IPS-18a (cell line): ENCODE results near the gene WNT9A.
A peak's percentile ranks its signal among the peaks of the same experiment; 100 is the strongest.
"Not testable (repeated sequence)": the region's sequence is repeated elsewhere in the genome, so short reads cannot be mapped to it uniquely, and the experiment has no call there.

ENCODE experiments used
- H3K27ac ChIP-seq: one replicate; pipeline ENCODE4 v1.5.1; 2013; ENCODE audit warnings: low read length
- H3K27me3 ChIP-seq: one replicate; pipeline ENCODE4 v1.6.1; 2013; ENCODE audit warnings: mild to moderate bottlenecking, low read length; ENCODE audit not compliant: control insufficient read depth, insufficient read depth
- H3K36me3 ChIP-seq: one replicate; pipeline ENCODE4 v1.6.1; 2013; ENCODE audit warnings: low read depth, low read length; ENCODE audit not compliant: control insufficient read depth
- H3K4me1 ChIP-seq: one replicate; pipeline ENCODE4 v1.6.1; 2013; ENCODE audit warnings: low read depth, low read length; ENCODE audit not compliant: control insufficient read depth
- H3K4me3 ChIP-seq: one replicate; pipeline ENCODE4 v1.5.1; 2013; ENCODE audit warnings: low read length
- H3K9ac ChIP-seq: one replicate; pipeline ENCODE4 v1.6.1; 2013; ENCODE audit warnings: mild to moderate bottlenecking, low read length, moderate library complexity
- H3K9me3 ChIP-seq: one replicate; pipeline ENCODE4 v1.6.1; 2013; ENCODE audit warnings: low read depth, low read length; ENCODE audit not compliant: control insufficient read depth

The WNT9A gene

DNA sequence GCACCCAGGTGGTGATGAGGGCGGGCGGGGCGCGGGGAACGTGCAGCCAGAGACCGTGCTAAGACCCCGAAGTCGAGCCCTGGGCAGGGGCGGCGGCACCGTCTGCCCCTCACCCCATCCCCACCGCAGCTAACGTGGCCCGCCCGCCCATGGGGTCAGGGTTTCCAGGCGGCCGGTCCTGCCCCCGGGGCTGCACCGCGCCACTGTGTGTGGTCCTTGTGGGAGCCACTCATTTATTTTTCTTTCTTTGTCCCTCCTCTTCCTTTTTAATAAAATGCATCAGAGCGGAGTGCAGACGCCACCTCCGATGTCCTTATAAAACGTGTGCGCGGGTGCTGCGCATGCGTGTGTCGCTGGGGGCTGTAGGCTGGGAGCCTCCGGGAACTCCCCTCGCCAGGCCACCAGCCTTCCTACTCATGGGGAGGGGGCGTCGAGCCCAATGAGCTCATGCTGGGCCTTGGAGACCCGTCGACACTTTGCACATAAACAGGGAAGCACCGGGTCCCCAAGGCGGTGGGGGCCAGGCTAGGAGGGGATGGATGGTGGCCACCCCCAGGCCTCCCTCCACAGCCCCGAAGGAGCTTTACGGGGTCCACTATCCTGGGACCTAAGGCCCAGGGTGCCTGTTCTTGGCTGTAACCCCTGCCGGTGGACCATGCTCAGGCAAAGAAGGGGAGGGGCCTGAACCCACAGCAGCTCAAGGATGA is 59.9 kb downstream of the WNT9A start:
- Histone ChIP-seq H3K36me3 (no peaks in the 10 kb centered on the region), H3K9me3 (no peaks in the 10 kb centered on the region), H3K27ac (no peak overlapping the region), H3K4me3 (peak overlapping the region; percentile 53), H3K4me1 (no peaks in the 10 kb centered on the region), H3K9ac (peak overlapping the region; percentile 28), H3K27me3 (no peaks in the 10 kb centered on the region)

DNA sequence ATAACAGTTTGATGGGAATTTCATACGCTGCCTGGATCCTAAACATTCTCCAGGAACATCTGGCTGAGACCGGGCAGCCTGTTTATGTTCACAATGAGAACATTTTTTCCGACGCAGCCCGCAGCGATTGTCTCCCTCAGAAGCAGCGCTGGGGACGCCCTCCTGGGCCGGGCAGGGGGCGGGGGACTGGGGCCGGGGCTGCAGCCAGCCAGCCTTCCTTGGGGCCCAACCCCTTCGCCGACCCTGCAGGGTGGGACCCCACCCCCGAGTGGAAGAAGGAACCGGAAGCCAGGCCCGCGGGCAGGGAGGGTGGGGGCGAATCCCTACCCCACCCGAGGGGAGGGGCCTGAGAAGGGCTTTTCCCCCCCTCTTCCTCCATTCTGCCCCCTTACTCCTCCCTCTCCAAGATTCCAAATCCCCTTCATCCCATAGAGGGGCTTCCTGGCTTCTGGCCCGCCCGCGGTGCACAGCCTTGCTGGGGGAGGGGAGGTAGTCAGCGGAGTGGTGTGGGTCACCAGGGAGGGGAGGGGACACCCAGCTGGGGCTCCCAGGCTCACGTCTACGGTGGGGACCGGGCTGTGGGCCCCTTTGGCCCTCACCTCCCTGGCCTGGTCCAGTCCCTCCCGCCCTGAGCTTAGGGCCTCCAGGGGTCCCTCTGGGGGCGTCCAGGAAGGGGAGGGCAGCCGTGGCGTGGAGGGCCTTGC is 60.6 kb downstream of the WNT9A start:
- no peaks in the 10 kb centered on the region for H3K36me3 ChIP-seq
- peak overlapping the region; percentile 28 for H3K9ac ChIP-seq
- H3K4me3 ChIP-seq, result peak overlapping the region; percentile 53
- H3K27me3 ChIP-seq, result no peaks in the 10 kb centered on the region
- H3K9me3 ChIP-seq, result no peaks in the 10 kb centered on the region
- H3K27ac ChIP-seq, result no peak overlapping the region
- H3K4me1 ChIP-seq, result no peaks in the 10 kb centered on the region

DNA sequence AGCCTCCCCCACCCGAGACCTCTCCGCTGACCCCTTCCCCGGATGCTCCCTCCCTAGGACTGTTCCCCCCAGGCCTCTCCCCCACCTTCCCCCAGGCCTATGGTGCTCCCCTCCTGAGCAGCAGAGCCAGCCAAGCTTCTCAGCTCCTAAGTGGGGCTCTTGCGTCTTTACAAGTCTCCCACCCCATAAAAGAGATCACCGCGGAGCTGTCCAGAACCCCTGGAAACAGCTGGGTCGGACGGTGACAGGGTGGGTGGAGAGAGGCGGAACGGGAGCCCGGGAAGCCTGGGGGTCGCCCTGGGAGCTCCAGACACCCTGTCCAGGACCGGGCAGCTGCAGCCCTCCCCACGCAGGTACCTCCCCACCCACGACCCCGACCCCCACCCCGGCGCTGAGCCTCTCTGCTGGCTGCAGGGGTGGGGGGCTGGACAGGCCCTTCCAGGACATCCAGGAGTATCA is 61.2 kb downstream of the WNT9A start:
- H3K9ac ChIP-seq, result no peak overlapping the region
- H3K36me3 ChIP-seq, result no peaks in the 10 kb centered on the region
- H3K4me3 ChIP-seq, result peak overlapping the region; percentile 53
- H3K9me3 ChIP-seq, result no peaks in the 10 kb centered on the region
- no peaks in the 10 kb centered on the region for H3K27me3 ChIP-seq
- H3K4me1 ChIP-seq, result no peaks in the 10 kb centered on the region
- H3K27ac ChIP-seq, result no peak overlapping the region

DNA sequence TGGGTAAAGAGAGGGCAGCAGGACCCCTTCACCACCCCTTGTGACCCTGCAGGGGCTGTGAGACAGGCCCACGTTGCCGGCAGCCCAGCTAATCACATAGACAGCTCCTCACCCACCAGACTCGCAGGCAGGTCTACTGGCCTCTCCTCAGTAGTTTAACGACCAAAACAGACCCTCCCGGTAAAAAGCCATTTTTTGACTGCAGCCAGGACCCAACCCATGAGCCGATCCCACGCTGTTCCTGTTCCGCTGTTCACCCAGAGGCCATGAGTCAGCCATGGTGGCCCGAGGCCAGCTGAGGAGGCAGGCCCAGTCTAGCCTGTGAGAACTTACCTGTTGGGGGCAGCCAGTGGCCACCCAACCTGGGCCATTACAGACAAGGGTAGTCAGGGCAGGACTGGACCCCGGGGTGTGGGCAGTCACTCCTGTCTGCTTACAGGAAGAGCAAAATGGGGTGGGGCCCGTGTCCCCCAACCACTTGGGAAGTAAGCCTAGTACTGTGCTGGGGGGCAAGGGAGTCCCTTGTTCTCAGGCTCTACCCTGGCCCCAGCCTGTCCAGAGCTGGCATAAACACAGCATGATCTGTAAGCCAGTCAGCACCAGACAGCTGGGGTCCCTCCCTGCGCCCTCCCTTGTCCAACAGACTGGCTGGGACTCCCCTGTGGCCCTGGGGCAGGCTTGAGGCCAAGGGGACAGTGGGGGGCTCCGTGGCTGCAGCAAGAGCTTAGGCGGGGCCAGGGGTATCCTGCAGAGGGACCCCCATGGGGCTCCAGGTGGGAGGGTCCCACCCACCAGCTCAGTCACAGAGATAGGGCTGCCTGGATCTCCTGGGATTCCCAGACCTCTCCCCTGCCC is 61.9 kb downstream of the WNT9A start:
- no peak overlapping the region for H3K4me3 ChIP-seq
- no peaks in the 10 kb centered on the region for H3K27me3 ChIP-seq
- no peaks in the 10 kb centered on the region for H3K36me3 ChIP-seq
- H3K9me3 ChIP-seq, result no peaks in the 10 kb centered on the region
- H3K9ac ChIP-seq, result no peak overlapping the region
- no peaks in the 10 kb centered on the region for H3K4me1 ChIP-seq
- H3K27ac ChIP-seq, result no peak overlapping the region

DNA sequence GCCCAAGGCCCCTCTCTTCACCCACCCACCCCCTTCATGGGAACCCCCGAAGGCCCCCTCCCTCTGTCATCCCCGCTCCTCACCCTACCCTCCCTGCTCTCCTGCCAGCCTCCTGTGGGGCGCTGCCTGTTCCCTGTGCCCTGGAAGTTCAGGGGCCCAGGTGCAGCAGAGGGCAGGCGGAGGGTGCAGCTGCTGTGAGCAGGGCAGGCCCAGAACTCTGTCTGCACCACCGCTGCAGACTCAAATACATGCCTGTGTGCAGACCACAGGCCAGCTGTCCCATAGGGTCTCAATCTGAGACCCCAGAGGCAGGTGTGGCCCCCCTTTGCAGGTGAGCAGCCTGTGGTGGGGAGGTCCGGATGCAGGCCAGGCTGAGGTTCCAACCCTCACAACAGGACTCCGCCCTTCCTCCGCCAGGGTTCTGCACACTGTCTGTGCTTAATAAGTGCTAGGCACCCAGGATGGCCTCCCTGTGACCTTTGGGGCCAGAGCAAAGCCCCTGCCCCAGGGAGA is 62.5 kb downstream of the WNT9A start:
- no peaks in the 10 kb centered on the region for H3K4me1 ChIP-seq
- no peaks in the 10 kb centered on the region for H3K27me3 ChIP-seq
- no peak overlapping the region for H3K27ac ChIP-seq
- H3K9ac ChIP-seq, result no peak overlapping the region
- H3K4me3 ChIP-seq, result no peak overlapping the region
- H3K36me3 ChIP-seq, result no peaks in the 10 kb centered on the region
- H3K9me3 ChIP-seq, result no peaks in the 10 kb centered on the region

DNA sequence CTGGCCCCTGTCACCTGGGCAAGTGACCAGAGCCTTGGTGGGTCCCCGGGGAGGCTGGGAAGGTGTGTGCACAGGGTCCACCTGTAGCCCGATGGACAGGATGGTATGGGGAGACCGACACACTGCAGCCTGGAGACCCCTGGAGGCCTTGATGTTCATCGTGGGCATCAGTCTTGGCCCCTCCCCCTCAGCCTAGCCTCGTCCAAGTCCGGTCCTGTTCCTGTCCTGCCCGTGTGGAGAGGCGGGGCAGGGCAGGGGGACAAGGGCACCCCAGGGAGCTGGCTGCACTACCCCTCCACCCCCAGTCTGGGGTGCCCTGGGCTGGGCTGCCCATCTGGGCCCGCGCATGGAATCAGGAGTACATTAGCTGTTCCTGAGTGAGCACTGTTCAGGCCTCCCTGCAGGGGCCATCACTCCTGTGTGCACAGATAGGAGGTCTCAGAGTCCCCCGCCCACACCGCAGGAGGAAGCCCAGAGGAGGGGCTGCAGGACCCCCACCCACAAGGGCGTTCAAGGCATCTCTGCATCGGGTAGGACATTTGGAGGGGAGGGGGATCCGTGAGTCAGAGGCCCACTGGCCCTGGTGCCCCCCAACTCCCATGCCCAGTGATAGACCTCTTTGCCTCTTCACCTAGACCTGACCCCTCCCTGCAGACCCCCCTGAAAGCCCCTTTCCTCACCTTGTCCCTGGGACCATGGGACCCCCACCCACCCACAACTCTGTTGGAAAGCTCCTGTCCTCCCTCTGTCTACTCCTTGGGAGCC is 63.2 kb downstream of the WNT9A start:
- Histone ChIP-seq H3K36me3 (no peaks in the 10 kb centered on the region), H3K9ac (no peak overlapping the region), H3K4me1 (no peaks in the 10 kb centered on the region), H3K27ac (no peak overlapping the region), H3K27me3 (no peaks in the 10 kb centered on the region), H3K9me3 (no peaks in the 10 kb centered on the region), H3K4me3 (no peak overlapping the region)

DNA sequence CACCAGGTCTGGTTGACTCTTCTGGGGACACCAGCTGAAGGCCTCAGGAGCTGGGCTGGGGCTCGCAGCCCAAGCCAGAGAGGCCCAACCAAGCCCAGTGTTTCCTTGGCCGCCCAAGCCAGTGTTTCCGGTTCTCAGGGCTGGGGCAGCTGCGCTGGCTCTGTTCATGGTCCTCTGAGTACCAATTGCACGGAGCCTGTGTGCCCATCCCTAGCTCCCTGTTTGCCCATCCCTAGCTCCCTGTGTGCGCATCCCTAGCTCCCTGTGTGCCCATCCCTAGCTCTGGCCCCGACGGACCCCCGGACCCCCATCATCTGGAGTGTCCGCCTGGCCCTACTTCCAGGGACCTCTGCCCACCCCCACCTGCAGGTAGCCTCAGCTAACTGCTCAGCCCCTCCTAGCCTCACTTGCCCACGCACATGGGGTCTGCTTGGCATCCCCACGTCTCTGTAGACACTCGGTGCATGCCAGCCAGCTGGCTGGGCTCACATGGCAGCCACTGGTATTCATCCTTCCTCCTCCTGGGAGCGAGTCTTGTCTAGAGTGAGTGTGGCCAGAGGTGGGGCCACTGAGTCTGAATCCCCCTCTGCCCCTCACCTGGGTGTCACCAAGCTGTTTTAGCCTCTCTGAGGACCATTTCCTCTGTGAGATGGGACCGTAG is 64.0 kb downstream of the WNT9A start:
- no peaks in the 10 kb centered on the region for H3K4me1 ChIP-seq
- H3K9ac ChIP-seq, result no peak overlapping the region
- no peaks in the 10 kb centered on the region for H3K27me3 ChIP-seq
- no peaks in the 10 kb centered on the region for H3K36me3 ChIP-seq
- H3K4me3 ChIP-seq, result no peak overlapping the region
- H3K27ac ChIP-seq, result no peak overlapping the region
- H3K9me3 ChIP-seq, result no peaks in the 10 kb centered on the region

DNA sequence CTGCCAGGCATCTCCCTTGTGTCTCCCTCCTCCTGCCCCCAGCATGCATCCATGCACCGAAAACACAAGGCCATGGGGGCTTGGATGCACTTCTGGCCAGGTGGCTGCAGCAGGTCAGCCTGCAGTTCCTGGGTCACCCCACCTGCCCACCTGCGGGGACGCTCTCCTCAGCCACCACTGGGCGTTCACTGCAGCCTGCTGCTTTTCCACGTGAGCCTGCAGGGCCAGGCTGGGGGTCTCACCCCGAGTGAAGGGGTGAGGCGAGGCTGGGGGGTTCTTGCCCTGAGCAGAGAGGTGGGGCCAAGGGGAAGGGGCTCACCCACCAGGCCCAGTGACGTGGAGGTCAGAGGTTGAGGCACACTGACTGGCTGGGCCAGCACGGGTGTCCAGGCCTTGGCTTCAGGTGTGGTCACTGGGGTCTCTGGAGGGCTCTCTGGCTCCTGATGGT is 64.6 kb downstream of the WNT9A start:
- Histone ChIP-seq H3K27ac (no peak overlapping the region), H3K36me3 (no peaks in the 10 kb centered on the region), H3K27me3 (no peaks in the 10 kb centered on the region), H3K9ac (no peak overlapping the region), H3K4me1 (no peaks in the 10 kb centered on the region), H3K4me3 (no peak overlapping the region), H3K9me3 (no peaks in the 10 kb centered on the region)

DNA sequence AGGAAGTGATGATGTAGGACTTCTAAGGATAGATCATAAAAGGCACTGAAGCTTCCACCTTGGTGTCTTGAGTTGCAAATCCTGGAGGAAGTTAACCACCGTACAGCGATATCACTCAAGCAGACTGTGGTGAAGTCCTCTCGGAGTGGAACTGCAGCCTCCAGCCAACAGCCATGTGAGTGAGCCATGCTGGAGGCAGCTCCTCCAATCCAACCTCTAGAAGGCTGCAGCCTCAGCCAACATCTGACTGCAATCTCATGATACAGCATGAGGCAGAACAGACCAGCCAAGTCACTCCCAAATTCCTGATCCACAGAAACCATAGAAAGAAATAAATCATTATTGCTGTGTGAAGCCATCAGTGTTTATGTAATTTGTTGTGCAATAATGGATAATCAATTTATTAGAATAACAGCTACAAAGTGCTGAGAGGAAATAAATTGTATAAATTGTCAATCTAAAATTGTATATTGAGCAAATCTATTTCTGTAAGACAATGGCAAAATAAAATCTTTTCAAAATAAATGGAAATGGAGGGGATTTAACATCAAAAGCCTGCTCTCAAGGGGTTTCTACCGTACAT is 67.3 kb downstream of the WNT9A start:
- no peaks in the 10 kb centered on the region for H3K36me3 ChIP-seq
- H3K27me3 ChIP-seq, result no peaks in the 10 kb centered on the region
- no peaks in the 10 kb centered on the region for H3K4me1 ChIP-seq
- no peak overlapping the region for H3K9ac ChIP-seq
- no peak overlapping the region for H3K27ac ChIP-seq
- H3K4me3 ChIP-seq, result no peak overlapping the region
- no peaks in the 10 kb centered on the region for H3K9me3 ChIP-seq

DNA sequence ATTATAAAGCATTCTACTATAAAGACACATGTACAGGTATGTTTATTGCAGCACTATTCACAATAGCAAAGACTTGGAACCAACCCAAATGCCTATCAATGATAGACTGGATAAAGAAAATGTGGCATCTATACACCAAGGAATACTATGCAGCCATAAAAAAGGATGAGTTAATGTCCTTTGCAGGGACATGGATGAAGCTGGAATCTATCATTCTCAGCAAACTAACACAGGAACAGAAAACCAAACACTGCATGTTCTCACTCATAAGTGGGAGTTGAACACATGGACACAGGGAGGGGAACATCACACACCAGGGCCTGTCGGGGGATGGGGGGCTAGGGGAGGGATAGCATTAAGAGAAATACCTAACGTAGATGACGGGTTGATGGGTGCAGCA is 69.9 kb downstream of the WNT9A start:
- not testable (repeated sequence) for H3K4me3 ChIP-seq, H3K27me3 ChIP-seq, H3K27ac ChIP-seq, H3K9ac ChIP-seq, H3K9me3 ChIP-seq, H3K4me1 ChIP-seq, H3K36me3 ChIP-seq
